Measurements from ENCODE around the gene DOCK4. TPM values are rescaled to one million over a fixed set of nuclear protein-coding genes. Genes with fewer than 3 reads are reported as not detected.

Gene DOCK4
- total RNA-seq, 1 experiment from 2014 or later, result 3.4 TPM

GRCh38 chr7:112122798-112123197, 83.4 kb downstream of the DOCK4 start:
- H3K4me3 Mint-ChIP-seq (ENCODE audit: low read depth, unreplicated experiment), result no peak overlapping the region
- intact Hi-C loops (cut with micrococcal nuclease; ENCODE audit: unreplicated experiment), result no loop called here
- no peaks in the 10 kb centered on the region for H3K27me3 Mint-ChIP-seq (ENCODE audit: unreplicated experiment)
- BruUV-seq (replicated peaks), result no TSS peak
- CTCF ChIA-PET, result no interaction called here
- no peaks in the 10 kb centered on the region for H3K4me1 Mint-ChIP-seq (ENCODE audit: low read depth, unreplicated experiment)
- H3K27ac Mint-ChIP-seq (ENCODE audit: unreplicated experiment), result no peak overlapping the region
- no peak for DNase-seq
- H3K36me3 Mint-ChIP-seq (ENCODE audit: insufficient read depth, unreplicated experiment), result no peaks in the 10 kb centered on the region
- TF ChIP-seq, protein P1, sequence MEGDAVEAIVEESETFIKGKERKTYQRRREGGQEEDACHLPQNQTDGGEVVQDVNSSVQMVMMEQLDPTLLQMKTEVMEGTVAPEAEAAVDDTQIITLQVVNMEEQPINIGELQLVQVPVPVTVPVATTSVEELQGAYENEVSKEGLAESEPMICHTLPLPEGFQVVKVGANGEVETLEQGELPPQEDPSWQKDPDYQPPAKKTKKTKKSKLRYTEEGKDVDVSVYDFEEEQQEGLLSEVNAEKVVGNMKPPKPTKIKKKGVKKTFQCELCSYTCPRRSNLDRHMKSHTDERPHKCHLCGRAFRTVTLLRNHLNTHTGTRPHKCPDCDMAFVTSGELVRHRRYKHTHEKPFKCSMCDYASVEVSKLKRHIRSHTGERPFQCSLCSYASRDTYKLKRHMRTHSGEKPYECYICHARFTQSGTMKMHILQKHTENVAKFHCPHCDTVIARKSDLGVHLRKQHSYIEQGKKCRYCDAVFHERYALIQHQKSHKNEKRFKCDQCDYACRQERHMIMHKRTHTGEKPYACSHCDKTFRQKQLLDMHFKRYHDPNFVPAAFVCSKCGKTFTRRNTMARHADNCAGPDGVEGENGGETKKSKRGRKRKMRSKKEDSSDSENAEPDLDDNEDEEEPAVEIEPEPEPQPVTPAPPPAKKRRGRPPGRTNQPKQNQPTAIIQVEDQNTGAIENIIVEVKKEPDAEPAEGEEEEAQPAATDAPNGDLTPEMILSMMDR (IDR thresholded peaks at IDR 0.05; ENCODE audit: unreplicated experiment), result no peak
- H3K9me3 Mint-ChIP-seq (ENCODE audit: low read depth, unreplicated experiment), result no peaks in the 10 kb centered on the region

- H3K36me3 Mint-ChIP-seq (ENCODE audit: insufficient read depth, unreplicated experiment), result no peaks in the 10 kb centered on the region
- no peaks in the 10 kb centered on the region for H3K27me3 Mint-ChIP-seq (ENCODE audit: unreplicated experiment)
- TF ChIP-seq, protein P1 (IDR thresholded peaks at IDR 0.05; ENCODE audit: unreplicated experiment), result no peak
- no peak overlapping the region for H3K4me3 Mint-ChIP-seq (ENCODE audit: low read depth, unreplicated experiment)
- H3K9me3 Mint-ChIP-seq (ENCODE audit: low read depth, unreplicated experiment), result no peaks in the 10 kb centered on the region
- CTCF ChIA-PET, result no interaction called here
- DNase-seq, result no peak
- no peak overlapping the region for H3K27ac Mint-ChIP-seq (ENCODE audit: unreplicated experiment)
- intact Hi-C loops (cut with micrococcal nuclease; ENCODE audit: unreplicated experiment), result no loop called here
- no TSS peak for BruUV-seq (replicated peaks)
- no peaks in the 10 kb centered on the region for H3K4me1 Mint-ChIP-seq (ENCODE audit: low read depth, unreplicated experiment)
Measured at GRCh38 chr7:112122144-112122543, 84.1 kb downstream of the DOCK4 start.

GRCh38 chr7:112121318-112121717, 84.9 kb downstream of the DOCK4 start:
- no peaks in the 10 kb centered on the region for H3K9me3 Mint-ChIP-seq (ENCODE audit: low read depth, unreplicated experiment)
- H3K4me1 Mint-ChIP-seq (ENCODE audit: low read depth, unreplicated experiment), result no peaks in the 10 kb centered on the region
- H3K36me3 Mint-ChIP-seq (ENCODE audit: insufficient read depth, unreplicated experiment), result no peaks in the 10 kb centered on the region
- no TSS peak for BruUV-seq (replicated peaks)
- H3K4me3 Mint-ChIP-seq (ENCODE audit: low read depth, unreplicated experiment), result no peak overlapping the region
- intact Hi-C loops (cut with micrococcal nuclease; ENCODE audit: unreplicated experiment), result no loop called here
- TF ChIP-seq, protein P1 (IDR thresholded peaks at IDR 0.05; ENCODE audit: unreplicated experiment), result no peak
- H3K27me3 Mint-ChIP-seq (ENCODE audit: unreplicated experiment), result no peaks in the 10 kb centered on the region
- CTCF ChIA-PET, result no interaction called here
- DNase-seq, result no peak
- H3K27ac Mint-ChIP-seq (ENCODE audit: unreplicated experiment), result no peak overlapping the region

- TF ChIP-seq, protein P1 (IDR thresholded peaks at IDR 0.05; ENCODE audit: unreplicated experiment), result no peak
- H3K4me3 Mint-ChIP-seq (ENCODE audit: low read depth, unreplicated experiment), result no peak overlapping the region
- no TSS peak for BruUV-seq (replicated peaks)
- no peak for DNase-seq
- intact Hi-C loops (cut with micrococcal nuclease; ENCODE audit: unreplicated experiment), result no loop called here
- H3K27me3 Mint-ChIP-seq (ENCODE audit: unreplicated experiment), result no peaks in the 10 kb centered on the region
- CTCF ChIA-PET, result no interaction called here
- H3K27ac Mint-ChIP-seq (ENCODE audit: unreplicated experiment), result no peak overlapping the region
- H3K9me3 Mint-ChIP-seq (ENCODE audit: low read depth, unreplicated experiment), result no peaks in the 10 kb centered on the region
- H3K4me1 Mint-ChIP-seq (ENCODE audit: low read depth, unreplicated experiment), result no peaks in the 10 kb centered on the region
- H3K36me3 Mint-ChIP-seq (ENCODE audit: insufficient read depth, unreplicated experiment), result no peaks in the 10 kb centered on the region
Measured at GRCh38 chr7:112120696-112121217, 85.4 kb downstream of the DOCK4 start.

Data from Calu3 (cell line).